Loucy (cell line): ENCODE results near the gene ABHD13.

Source experiments
- H2AFZ ChIP-seq: fragments of 200-600 bp; sonication (generic); 2 replicates; pipeline ENCODE4 v1.6.0; 2016; ENCODE audit warnings: antibody characterized with exemption, mild to moderate bottlenecking, low read length, moderate library complexity
- H3F3A ChIP-seq: fragments of 200-600 bp; 2 replicates; pipeline ENCODE4 v1.6.0; 2016; ENCODE audit warnings: antibody characterized with exemption, low read depth, mild to moderate bottlenecking
- H3K27me3 ChIP-seq: fragments of 200-600 bp; sonication (generic); 2 replicates; pipeline ENCODE4 v1.6.1; 2014; ENCODE audit warnings: low read length, mild to moderate bottlenecking; ENCODE audit not compliant: insufficient read depth, poor library complexity, severe bottlenecking
- H3K36me3 ChIP-seq: fragments of 200-600 bp; sonication (generic); 2 replicates; pipeline ENCODE4 v1.6.1; 2016; ENCODE audit warnings: low read length; ENCODE audit not compliant: insufficient read depth
- H3K4me1 ChIP-seq: fragments of 200-600 bp; sonication (generic); 2 replicates; pipeline ENCODE4 v1.5.1; 2014; ENCODE audit warnings: low read length, mild to moderate bottlenecking; ENCODE audit not compliant: insufficient read depth, poor library complexity, severe bottlenecking
- H3K4me2 ChIP-seq: fragments of 200-600 bp; sonication (generic); 2 replicates; pipeline ENCODE4 v1.6.0; 2014; ENCODE audit warnings: antibody characterized with exemption, low read length, low read depth, mild to moderate bottlenecking; ENCODE audit not compliant: poor library complexity, severe bottlenecking
- H3K4me3 ChIP-seq: fragments of 200-600 bp; sonication (generic); 2 replicates; pipeline ENCODE4 v1.5.1; 2014; ENCODE audit warnings: low read length, mild to moderate bottlenecking, mixed read lengths; ENCODE audit not compliant: poor library complexity, severe bottlenecking
- H3K79me2 ChIP-seq: fragments of 200-600 bp; sonication (generic); 2 replicates; pipeline ENCODE4 v1.6.1; 2014; ENCODE audit warnings: low read length; ENCODE audit not compliant: insufficient read depth
- H3K9ac ChIP-seq: fragments of 200-600 bp; sonication (generic); 2 replicates; pipeline ENCODE4 v1.6.0; 2014; ENCODE audit warnings: mild to moderate bottlenecking, low read depth, low read length, moderate library complexity; ENCODE audit not compliant: poor library complexity, severe bottlenecking
- H3K9me2 ChIP-seq: fragments of 200-600 bp; sonication (generic); replicated peaks from 2 replicates; pipeline ENCODE4 v1.6.1; 2016; ENCODE audit warnings: low read depth, low read length, mixed read lengths
- H3K9me3 ChIP-seq: fragments of 200-600 bp; sonication (generic); 2 replicates; pipeline ENCODE4 v1.6.1; 2014; ENCODE audit warnings: mild to moderate bottlenecking, antibody characterized with exemption, low read length, low read depth; ENCODE audit not compliant: insufficient read depth
- H4K20me1 ChIP-seq: fragments of 200-600 bp; sonication (generic); 2 replicates; pipeline ENCODE4 v1.6.0; 2014; ENCODE audit warnings: antibody characterized with exemption, low read length, mild to moderate bottlenecking; ENCODE audit not compliant: insufficient read depth, poor library complexity, severe bottlenecking
- CTCF ChIP-seq: fragments of 200-600 bp; sonication (generic); conservative IDR thresholded peaks from 2 replicates; pipeline ENCODE4 v1.5.1; 2014; ENCODE audit warnings: mild to moderate bottlenecking, antibody characterized with exemption, low read length
- EZH2phosphoT487 ChIP-seq: fragments of 200-600 bp; IDR thresholded peaks from 2 replicates; pipeline ENCODE4 v1.6.1; 2018; ENCODE audit warnings: antibody characterized with exemption, mild to moderate bottlenecking, moderate library complexity, borderline replicate concordance

ABHD13 gene

GRCh38 chr13:108195146-108195545, 23.0 kb upstream of the ABHD13 start:
- no peaks in the 10 kb centered on the region for H3K9me2 ChIP-seq
- no peaks in the 10 kb centered on the region for H3K27me3 ChIP-seq
- no peaks in the 10 kb centered on the region for H3F3A ChIP-seq
- TF ChIP-seq EZH2phosphoT487 (no peak), CTCF (no peak)
- no peaks in the 10 kb centered on the region for H3K79me2 ChIP-seq
- peaks cover 8% of the 10 kb centered on the region; the same call in 1 of the 2 replicates for H3K9me3 ChIP-seq
- H3K4me2 ChIP-seq: no peak overlapping the region
- H3K4me1 ChIP-seq: no peaks in the 10 kb centered on the region
- H3K9ac ChIP-seq: no peak overlapping the region
- H3K36me3 ChIP-seq: no peaks in the 10 kb centered on the region
- no peak overlapping the region for H3K4me3 ChIP-seq
- H2AFZ ChIP-seq: no peak overlapping the region
- no peaks in the 10 kb centered on the region for H4K20me1 ChIP-seq

- Histone ChIP-seq H2AFZ (no peak overlapping the region), H3K36me3 (no peaks in the 10 kb centered on the region), H3K79me2 (no peaks in the 10 kb centered on the region), H3K4me1 (no peaks in the 10 kb centered on the region), H3K9ac (no peak overlapping the region), H3K4me2 (no peak overlapping the region), H3K9me2 (no peaks in the 10 kb centered on the region), H4K20me1 (no peaks in the 10 kb centered on the region), H3K27me3 (no peaks in the 10 kb centered on the region), H3K4me3 (no peak overlapping the region), H3F3A (no peaks in the 10 kb centered on the region), H3K9me3 (peaks cover 8% of the 10 kb centered on the region; the same call in 1 of the 2 replicates)
- TF ChIP-seq CTCF: no peak
- TF ChIP-seq EZH2phosphoT487: no peak
These were observed 22.3 kb upstream of the ABHD13 start for GRCh38 chr13:108195861-108196260.

GRCh38 chr13:108200781-108201398, 17.3 kb upstream of the ABHD13 start:
- no peaks in the 10 kb centered on the region for H3K27me3 ChIP-seq
- no peaks in the 10 kb centered on the region for H3K79me2 ChIP-seq
- no peaks in the 10 kb centered on the region for H3F3A ChIP-seq
- H3K9me2 ChIP-seq: no peaks in the 10 kb centered on the region
- no peaks in the 10 kb centered on the region for H3K9me3 ChIP-seq
- TF ChIP-seq CTCF: no peak
- no peak for TF ChIP-seq EZH2phosphoT487
- no peak overlapping the region for H2AFZ ChIP-seq
- H3K4me3 ChIP-seq: no peak overlapping the region
- H4K20me1 ChIP-seq: no peaks in the 10 kb centered on the region
- no peak overlapping the region for H3K9ac ChIP-seq
- no peak overlapping the region for H3K4me2 ChIP-seq
- H3K4me1 ChIP-seq: no peaks in the 10 kb centered on the region
- no peaks in the 10 kb centered on the region for H3K36me3 ChIP-seq
